GM10266 (cell line): ENCODE results near the gene S100A8.

Experiments used
- DNase-seq: peaks from one replicate; pipeline ENCODE4 v3.0.0; 2012; ENCODE audit errors: extremely low spot score
- TF ChIP-seq, protein P1 (sequence below): IDR thresholded peaks from 2 replicates; pipeline ENCODE4 v1.5.1; 2012; ENCODE audit warnings: mild to moderate bottlenecking, low read depth; ENCODE audit not compliant: control insufficient read depth, insufficient read depth; ENCODE audit errors: missing control alignments

The S100A8 gene

DNA sequence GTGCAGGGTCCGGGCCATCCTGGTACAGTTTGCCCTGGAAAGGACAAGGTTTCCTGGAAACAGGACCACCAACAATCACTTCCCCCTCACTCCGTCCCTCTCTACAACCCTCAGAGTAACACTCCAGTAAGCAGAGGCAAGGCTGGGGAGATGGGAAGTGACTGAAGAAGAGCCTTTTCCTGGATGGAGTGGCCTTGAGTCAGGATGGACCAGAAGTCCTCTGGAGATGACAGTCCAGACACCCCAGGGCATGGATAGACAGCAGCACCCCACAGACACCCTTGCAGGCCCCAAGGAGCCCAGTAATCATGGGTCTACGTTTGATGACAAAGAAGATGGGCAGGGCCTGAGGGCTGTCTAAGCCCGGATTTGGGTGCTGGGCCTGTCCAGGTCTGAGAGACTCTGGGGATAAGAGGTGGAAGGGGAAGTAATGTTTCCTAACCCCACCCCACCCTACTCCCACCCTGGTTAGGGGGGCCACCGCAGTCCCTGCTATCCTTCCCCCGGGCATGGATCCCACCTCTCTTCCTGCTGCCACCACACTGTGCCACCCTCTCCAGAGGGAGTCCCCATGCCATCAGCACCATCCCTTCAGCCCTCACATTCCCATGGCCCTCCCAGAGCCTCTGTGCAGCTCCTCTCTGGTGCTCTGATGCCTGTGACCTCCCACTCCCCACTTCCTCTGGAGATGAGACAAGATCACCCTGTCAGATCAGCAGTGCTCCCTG, 7.2 kb upstream of the S100A8 start:
- DNase-seq, result no peak
- TF ChIP-seq, protein P1, sequence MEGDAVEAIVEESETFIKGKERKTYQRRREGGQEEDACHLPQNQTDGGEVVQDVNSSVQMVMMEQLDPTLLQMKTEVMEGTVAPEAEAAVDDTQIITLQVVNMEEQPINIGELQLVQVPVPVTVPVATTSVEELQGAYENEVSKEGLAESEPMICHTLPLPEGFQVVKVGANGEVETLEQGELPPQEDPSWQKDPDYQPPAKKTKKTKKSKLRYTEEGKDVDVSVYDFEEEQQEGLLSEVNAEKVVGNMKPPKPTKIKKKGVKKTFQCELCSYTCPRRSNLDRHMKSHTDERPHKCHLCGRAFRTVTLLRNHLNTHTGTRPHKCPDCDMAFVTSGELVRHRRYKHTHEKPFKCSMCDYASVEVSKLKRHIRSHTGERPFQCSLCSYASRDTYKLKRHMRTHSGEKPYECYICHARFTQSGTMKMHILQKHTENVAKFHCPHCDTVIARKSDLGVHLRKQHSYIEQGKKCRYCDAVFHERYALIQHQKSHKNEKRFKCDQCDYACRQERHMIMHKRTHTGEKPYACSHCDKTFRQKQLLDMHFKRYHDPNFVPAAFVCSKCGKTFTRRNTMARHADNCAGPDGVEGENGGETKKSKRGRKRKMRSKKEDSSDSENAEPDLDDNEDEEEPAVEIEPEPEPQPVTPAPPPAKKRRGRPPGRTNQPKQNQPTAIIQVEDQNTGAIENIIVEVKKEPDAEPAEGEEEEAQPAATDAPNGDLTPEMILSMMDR, result no peak

DNA sequence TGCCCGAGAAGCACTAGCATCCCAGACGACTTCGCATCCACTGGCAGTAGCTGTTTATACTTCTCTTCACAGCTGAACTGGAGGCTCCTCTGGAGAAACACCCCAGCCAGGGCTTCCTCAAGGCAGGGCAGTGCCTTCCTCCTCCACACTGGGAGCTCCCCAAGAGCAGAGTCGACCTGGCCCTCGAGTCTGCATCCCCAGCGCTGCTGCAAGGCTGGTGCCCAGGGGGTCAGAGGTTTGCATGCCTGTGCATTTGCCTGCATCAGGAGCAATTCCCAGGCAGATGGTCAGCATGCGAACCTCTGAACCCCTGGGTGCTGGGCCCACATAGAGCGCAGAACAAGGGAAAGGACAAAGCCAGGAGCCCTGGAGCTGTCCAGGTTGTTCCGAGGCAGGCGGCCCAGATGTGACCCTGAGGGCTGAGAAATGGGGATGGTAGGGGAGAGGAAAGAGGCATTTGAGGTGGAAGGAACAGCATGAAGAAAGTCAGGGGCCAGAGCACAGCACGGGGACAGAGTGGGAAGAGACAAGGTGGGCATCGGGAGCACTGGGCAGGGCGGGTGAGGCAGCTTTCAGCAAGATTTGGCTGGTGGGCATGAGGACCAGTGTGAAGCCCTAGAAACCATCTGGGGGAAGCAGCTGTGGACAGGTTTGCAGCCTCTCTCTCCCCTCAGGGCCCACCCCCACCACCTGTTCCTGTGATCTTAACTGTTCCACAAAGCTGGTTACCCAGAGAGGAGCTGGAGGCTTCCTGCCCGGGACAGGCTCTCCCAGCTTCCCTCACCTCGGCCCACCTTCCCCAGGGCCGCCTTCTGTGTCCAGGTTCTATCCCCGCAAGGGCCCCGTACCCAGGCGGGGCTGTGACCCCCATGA, 6.4 kb upstream of the S100A8 start:
- DNase-seq, result no peak
- TF ChIP-seq, protein P1, result no peak

DNA sequence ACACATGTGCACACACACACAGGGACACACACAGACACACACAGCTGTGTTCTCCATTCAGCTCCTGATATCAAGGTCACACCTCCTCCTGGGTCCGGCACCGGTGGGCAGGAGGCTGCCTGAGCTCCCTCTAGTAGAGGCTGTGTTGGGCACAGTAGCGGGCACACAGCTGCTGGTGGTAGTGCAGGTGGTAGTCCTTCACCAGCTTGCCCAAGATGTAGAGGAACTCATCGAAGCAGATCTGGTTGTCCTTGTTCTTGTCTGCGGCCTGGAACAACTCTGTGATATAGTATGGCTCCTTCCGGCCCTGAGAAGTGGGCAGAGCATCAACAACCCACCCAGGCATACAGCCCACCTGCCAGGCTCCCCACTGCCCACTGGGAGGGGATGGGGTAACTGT, 5.6 kb upstream of the S100A8 start:
- no peak for DNase-seq
- TF ChIP-seq, protein P1, result no peak

DNA sequence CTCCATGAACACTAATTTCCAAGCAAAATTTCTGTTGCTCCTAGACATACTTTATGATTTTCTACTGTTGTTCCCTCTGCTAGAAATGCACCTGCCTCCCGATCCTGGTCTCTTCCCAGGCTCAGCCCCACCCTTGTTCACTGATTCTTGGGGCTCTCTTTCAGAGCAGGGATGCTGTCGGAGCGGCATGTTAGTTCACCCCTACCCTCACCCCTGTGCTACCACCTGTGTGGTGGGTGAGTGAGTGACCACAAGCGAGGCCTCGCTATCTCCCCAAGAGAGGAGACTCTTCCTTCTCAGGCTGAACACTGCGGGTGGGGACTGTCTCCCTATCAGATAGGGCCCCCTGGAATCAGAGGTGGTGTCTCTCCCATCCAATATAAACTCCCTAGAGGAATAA, 4.9 kb upstream of the S100A8 start:
- TF ChIP-seq, protein P1, result no peak
- DNase-seq, result no peak

DNA sequence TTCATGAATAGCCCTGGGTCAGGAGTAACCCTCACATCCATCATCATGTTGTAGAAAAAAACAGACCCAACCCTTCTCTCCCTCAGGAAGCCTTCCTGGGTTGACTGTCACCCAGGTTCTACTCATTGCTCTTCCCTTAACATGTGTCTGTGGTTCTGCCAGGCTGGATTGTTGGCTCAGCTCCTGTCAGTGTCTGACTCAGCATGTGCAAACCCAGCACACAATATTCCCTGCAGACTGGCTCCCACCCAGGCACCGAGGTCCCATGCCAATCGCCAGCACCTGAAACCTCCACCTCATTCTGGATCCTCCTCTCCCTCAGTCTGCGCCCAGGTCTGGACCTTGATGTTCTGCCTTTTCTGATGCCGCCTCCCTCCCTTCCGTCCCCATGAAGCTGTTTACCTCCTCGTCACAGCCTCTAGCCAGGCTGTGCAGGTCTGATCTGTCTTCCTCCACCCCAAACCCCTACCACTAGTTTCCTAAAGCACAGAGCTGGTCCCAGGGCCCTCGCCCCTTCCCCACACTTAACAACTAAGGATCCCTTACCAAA, 4.3 kb upstream of the S100A8 start:
- TF ChIP-seq, protein P1, result no peak
- no peak for DNase-seq

DNA sequence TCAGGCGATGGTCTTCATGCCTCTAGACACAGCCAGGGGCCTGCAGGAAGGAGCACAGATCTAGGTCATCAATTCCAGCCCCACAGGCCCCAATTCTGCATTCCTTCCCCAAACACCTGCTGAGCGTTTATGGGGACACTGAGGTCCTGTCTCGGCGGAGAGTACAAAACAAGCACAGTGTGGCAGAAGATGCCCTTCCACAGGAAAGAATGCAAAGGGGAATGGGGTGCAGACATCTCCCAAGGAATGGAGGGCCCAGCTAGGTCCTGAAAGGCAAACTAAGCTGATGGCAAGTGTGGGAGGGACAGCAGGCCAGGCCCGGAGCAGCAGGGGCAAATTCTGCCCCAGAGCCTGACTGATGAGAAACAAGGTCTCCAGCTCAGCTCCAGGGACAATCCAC, 3.5 kb upstream of the S100A8 start:
- DNase-seq, result no peak

More for the DNA sequence above, 3.5 kb upstream of the S100A8 start:
- TF ChIP-seq, protein P1, result no peak
